ENCODE data around the gene H2AZ2.
"Not testable (repeated sequence)": the region's sequence is repeated elsewhere in the genome, so short reads cannot be mapped to it uniquely, and the experiment has no call there.

Gene H2AZ2

DNA sequence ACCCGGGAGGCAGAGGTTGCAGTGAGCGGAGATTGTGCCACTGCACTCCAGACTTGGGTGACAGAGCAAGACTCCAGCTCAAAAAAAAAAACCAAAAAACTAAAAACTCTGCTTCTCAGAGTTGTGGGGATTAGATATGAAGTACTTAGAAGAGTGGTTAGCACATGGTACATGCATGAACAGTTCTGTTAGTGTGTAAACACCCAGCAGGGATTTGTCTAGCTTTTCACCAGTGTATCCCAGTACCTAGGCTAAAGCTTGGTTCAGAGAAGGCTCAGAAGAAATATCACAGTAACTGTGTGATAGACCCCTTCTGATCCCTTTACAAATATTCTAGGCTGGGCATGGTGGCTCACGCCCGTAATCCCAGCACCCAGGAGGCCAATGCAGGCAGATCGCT, 41.9 kb downstream of the H2AZ2 start:
- Histone ChIP-seq H3K4me3 (ENCODE audit: low read depth, low read length) (no peak overlapping the region), H3K9ac (ENCODE audit: low read depth, low read length) (no peak overlapping the region), H3K4me1 (ENCODE audit: control insufficient read depth, insufficient read depth, low read length) (no peaks in the 10 kb centered on the region), H3K27me3 (ENCODE audit: control insufficient read depth, insufficient read depth, low read length) (no peaks in the 10 kb centered on the region), H3K36me3 (ENCODE audit: control insufficient read depth, insufficient read depth, low read length) (peaks cover 17% of the 10 kb centered on the region), H3K9me3 (ENCODE audit: control insufficient read depth, insufficient read depth, low read length) (no peaks in the 10 kb centered on the region)

DNA sequence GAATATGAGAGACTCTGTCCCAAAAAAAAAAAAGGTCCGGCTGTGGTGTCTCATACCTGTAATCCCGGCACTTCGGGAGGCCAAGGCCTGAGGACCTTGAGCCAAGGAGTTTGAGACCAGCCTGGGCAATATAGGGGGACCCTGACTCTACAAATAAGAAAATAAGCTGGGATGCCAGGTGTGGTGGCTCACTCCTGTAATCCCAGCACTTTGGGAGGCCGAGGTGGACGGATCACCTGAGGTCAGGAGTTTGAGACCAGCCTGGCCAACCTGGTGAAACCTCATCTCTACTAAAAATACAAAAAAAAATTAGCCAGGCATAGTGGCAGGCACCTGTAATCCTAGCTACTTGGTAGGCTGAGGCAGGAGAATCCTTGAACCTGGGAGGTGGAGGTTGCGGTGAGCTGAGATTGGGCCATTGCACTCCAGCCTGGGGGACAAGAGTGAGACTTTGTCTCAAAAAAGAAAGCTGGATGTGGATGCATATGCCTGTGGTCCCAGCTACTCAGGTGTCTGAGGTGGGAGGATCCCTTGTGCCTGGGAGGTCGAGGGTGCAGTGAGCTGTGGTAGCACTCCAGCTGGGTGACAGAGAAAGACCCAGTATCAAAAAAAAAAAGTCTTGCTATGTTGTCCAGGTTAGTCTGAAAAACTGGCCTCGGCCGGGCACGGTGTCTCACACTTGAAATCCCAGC, 43.9 kb downstream of the H2AZ2 start:
- not testable (repeated sequence) for H3K27me3 ChIP-seq (ENCODE audit: control insufficient read depth, insufficient read depth, low read length); H3K4me1 ChIP-seq (ENCODE audit: control insufficient read depth, insufficient read depth, low read length); H3K9ac ChIP-seq (ENCODE audit: low read depth, low read length); H3K9me3 ChIP-seq (ENCODE audit: control insufficient read depth, insufficient read depth, low read length); H3K4me3 ChIP-seq (ENCODE audit: low read depth, low read length)
- peaks cover 34% of the 10 kb centered on the region for H3K36me3 ChIP-seq (ENCODE audit: control insufficient read depth, insufficient read depth, low read length)

DNA sequence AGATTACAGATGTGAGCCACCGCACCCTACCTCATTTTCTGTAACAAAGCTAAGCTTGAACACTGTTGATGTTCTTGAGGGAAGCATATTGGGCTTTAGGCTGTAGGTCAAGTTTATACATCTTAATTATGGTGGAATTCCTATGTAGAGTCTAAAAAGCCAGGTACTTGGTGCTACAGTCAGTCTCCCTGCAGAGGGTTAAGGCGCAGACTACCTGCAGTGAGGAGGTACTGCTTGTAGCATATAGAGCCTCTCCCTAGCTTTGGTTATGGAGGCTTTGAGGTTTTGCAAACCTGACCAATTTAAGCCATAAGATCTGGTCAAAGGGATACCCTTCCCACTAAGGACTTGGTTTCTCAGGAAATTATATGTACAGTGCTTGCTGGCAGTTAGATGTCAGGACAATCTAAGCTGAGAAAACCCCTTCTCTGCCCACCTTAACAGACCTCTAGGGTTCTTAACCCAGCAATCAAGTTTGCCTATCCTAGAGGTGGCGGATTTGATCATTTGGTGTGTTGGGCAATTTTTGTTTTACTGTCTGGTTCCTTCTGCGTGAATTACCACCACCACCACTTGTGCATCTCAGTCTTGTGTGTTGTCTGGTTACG, 45.4 kb downstream of the H2AZ2 start:
- H3K9ac ChIP-seq (ENCODE audit: low read depth, low read length) = no peak overlapping the region
- no peaks in the 10 kb centered on the region for H3K9me3 ChIP-seq (ENCODE audit: control insufficient read depth, insufficient read depth, low read length)
- no peak overlapping the region for H3K4me3 ChIP-seq (ENCODE audit: low read depth, low read length)
- H3K27me3 ChIP-seq (ENCODE audit: control insufficient read depth, insufficient read depth, low read length) = no peaks in the 10 kb centered on the region
- H3K4me1 ChIP-seq (ENCODE audit: control insufficient read depth, insufficient read depth, low read length) = no peaks in the 10 kb centered on the region
- H3K36me3 ChIP-seq (ENCODE audit: control insufficient read depth, insufficient read depth, low read length) = peaks cover 40% of the 10 kb centered on the region

DNA sequence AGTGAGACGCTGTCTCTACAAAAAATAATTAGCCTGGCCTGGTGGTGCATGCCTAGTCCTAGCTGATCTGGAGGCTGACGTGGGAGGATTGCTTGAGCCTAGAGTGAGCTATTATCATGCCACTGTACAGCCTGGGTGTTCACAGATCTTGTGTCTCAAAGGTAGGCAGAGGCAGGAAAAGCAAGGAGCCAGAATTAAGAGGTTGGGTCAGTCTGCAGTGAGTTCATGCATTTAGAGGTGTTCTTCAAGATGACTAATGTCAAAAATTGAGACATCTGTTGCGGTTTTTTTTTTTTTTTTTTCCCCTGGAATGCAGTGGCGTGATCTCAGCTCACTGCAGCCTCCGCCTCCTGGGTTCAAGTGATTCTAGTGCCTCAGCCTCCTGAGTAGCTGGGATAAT, 46.0 kb downstream of the H2AZ2 start:
- Histone ChIP-seq H3K27me3 (ENCODE audit: control insufficient read depth, insufficient read depth, low read length) (no peaks in the 10 kb centered on the region), H3K9ac (ENCODE audit: low read depth, low read length) (no peak overlapping the region), H3K9me3 (ENCODE audit: control insufficient read depth, insufficient read depth, low read length) (no peaks in the 10 kb centered on the region), H3K36me3 (ENCODE audit: control insufficient read depth, insufficient read depth, low read length) (peaks cover 40% of the 10 kb centered on the region), H3K4me3 (ENCODE audit: low read depth, low read length) (no peak overlapping the region), H3K4me1 (ENCODE audit: control insufficient read depth, insufficient read depth, low read length) (no peaks in the 10 kb centered on the region)

DNA sequence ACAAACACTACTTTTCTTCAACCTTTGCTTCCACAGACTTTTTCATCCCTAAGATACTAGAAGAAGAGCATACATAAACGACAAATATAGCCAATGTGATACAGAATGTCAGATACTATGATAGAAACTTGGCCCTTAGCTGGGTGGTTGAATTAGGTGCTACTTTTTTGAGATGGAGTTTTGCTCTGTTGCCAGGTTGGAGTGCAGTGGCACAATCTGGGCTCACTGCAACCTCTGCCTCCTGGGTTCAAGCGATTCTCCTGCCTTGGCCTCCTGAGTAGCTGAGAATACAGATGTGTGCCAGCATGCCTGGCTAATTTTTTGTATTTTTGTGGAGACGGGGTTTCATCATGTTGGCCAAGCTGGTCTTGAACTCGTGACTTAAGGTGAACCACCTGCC, 47.9 kb downstream of the H2AZ2 start:
- H3K36me3 ChIP-seq (ENCODE audit: control insufficient read depth, insufficient read depth, low read length) = peaks cover 40% of the 10 kb centered on the region
- H3K4me3 ChIP-seq (ENCODE audit: low read depth, low read length) = no peak overlapping the region
- no peaks in the 10 kb centered on the region for H3K27me3 ChIP-seq (ENCODE audit: control insufficient read depth, insufficient read depth, low read length)
- H3K4me1 ChIP-seq (ENCODE audit: control insufficient read depth, insufficient read depth, low read length) = no peaks in the 10 kb centered on the region
- no peak overlapping the region for H3K9ac ChIP-seq (ENCODE audit: low read depth, low read length)
- no peaks in the 10 kb centered on the region for H3K9me3 ChIP-seq (ENCODE audit: control insufficient read depth, insufficient read depth, low read length)

DNA sequence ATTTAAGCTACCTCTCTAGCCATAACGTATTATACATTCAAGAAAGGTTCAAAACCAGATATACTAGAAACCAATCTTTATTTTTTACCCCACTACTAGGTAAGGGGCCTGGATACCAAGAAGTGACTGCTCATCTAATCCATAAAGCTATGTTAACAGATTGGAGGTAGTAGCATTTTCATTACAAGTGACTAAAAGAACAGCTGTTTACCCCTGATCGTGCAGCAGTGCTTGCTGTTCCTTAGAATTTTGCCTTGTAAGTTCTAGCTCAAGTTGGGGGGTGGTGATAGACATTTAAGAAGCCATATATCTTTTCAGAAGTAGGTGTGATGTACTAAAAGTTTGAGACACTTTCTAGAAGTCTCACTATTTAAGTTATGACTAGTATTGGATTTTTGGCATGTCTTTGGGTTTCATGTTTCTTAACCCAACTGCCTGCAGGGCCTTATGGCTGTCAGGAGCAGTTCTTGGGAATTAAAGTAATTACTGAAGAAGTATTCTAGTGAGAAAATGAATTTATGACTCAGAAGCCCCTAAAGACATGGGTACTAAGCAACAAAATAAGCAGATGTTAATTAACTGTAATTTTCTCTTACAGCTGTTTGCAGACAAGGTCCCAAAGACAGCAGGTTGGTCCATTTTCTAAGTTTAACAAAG, 49.1 kb downstream of the H2AZ2 start:
- Histone ChIP-seq H3K4me1 (ENCODE audit: control insufficient read depth, insufficient read depth, low read length) (no peaks in the 10 kb centered on the region), H3K9ac (ENCODE audit: low read depth, low read length) (peak overlapping the region; percentile 19), H3K4me3 (ENCODE audit: low read depth, low read length) (peak overlapping the region; percentile 79), H3K9me3 (ENCODE audit: control insufficient read depth, insufficient read depth, low read length) (no peaks in the 10 kb centered on the region), H3K27me3 (ENCODE audit: control insufficient read depth, insufficient read depth, low read length) (no peaks in the 10 kb centered on the region), H3K36me3 (ENCODE audit: control insufficient read depth, insufficient read depth, low read length) (peaks cover 40% of the 10 kb centered on the region)

DNA sequence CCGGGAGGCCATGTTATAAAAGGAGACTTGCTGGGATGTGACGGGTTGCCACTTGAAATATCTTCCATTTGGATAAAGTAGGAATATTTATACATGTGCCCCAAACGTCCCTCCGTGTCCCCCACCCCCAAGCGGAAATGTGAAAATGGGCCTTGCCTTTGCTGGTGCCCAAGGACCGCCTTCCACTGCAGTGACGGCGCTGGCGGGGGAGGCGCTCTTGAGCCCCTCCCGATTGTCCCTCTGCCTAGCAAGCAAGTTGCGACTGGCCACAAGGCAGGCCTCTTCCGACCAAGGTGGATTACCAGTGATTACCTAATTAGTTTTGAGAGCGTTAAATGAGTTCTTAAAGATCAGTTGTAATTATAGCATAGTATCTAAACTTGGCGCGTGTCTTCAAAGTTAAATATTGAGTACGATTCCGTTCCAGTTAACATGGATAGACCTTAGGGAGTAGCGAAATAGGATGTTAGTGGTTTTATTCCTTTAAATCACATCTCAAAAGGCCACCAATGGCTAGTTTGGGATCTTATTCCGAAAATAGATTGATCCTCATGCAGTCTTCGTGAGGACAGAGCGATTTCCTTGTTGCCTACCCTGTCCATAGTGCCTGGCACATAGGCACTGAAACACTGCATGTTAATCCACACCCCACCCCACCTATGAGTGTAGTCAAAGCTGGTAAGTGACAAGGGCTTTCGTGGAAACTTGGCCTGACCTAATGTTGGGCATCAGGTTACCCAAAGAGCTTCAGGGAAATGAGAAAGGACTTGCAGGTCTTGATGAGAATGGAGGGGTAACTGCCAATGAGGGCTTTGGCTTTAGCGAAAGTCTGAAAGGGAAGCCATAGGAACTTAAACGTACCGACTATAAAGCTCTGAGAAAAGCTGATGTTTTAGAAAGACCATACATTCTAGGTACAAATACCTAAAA, 50.3 kb downstream of the H2AZ2 start:
- Histone ChIP-seq H3K9ac (ENCODE audit: low read depth, low read length) (peak overlapping the region; percentile 98), H3K36me3 (ENCODE audit: control insufficient read depth, insufficient read depth, low read length) (peaks cover 34% of the 10 kb centered on the region), H3K4me3 (ENCODE audit: low read depth, low read length) (peak overlapping the region; percentile 79), H3K9me3 (ENCODE audit: control insufficient read depth, insufficient read depth, low read length) (no peaks in the 10 kb centered on the region), H3K27me3 (ENCODE audit: control insufficient read depth, insufficient read depth, low read length) (no peaks in the 10 kb centered on the region), H3K4me1 (ENCODE audit: control insufficient read depth, insufficient read depth, low read length) (no peaks in the 10 kb centered on the region)

DNA sequence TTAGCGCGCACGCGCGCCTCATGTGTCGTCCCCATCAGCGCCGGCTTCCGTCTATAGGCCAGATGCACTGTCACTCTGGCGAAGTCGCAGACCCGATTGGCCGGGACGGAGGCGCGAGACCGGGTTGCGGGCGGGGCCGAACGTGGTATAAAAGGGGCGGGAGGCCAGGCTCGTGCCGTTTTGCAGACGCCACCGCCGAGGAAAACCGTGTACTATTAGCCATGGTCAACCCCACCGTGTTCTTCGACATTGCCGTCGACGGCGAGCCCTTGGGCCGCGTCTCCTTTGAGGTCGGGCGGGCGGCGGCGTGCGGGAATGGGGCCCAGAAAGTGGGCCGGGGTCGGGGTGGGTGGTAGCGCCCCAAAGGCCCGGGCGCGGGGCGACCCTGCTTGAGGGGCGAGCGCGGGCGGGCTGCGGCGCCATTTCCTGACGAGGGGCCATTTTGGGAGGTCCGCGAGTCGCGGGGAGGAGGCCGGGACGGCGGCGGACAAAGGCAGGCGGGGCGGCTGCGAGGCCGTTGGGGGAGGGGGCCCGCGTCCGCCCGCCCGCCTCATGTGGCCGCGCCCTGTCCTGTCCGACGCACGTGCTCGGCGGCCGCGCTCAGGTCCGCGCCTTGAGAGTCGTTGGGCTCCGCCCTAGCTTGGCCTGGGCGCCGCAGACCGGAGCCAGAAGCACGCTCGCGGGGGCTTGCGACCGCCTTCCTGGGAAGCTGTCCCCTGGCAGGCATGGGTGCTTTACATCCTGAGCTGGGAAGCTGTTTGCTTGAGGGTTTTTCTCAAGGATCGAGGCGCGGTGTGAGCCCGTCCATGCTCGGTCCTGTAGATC, 51.2 kb downstream of the H2AZ2 start, which contains the start of gene PPIA:
Gene PPIA (plus strand): TSS at position 178 of the 825 bp plus-strand sequence. CDS start 44 bp downstream, at position 222.
- peak within 1 kb of the TSS; percentile 98 for H3K9ac ChIP-seq (ENCODE audit: low read depth, low read length)
- H3K4me3 ChIP-seq (ENCODE audit: low read depth, low read length) = peak within 1 kb of the TSS; percentile 84
- H3K4me1 ChIP-seq (ENCODE audit: control insufficient read depth, insufficient read depth, low read length) = no peaks in the 10 kb centered on the region
- peaks cover 26% of the 10 kb centered on the region for H3K36me3 ChIP-seq (ENCODE audit: control insufficient read depth, insufficient read depth, low read length)
- H3K9me3 ChIP-seq (ENCODE audit: control insufficient read depth, insufficient read depth, low read length) = no peaks in the 10 kb centered on the region
- H3K27me3 ChIP-seq (ENCODE audit: control insufficient read depth, insufficient read depth, low read length) = no peaks in the 10 kb centered on the region

DNA sequence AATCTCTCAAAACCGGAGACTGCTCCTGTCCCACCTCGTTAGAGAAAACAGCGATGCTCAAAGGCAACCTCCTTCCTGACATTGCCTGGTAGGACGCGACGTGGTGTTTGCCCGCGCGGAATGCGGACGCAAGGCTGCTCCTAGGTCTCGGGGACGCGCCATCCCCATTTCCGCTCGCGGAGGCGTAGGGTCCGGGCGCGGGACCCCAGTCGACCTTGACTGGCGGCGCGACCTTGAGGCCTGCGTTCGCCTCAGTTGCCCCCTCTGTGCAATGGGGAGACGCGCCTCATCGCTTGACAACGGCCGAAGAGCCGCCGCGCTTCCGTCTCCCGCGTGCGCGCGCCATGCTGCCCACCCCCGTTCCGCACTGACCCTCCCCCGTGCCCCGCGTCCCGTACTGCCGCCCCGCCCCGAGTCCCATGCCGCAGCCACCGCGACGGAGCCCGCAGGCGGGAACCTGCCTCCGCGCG, 51.8 kb downstream of the H2AZ2 start:
- peak overlapping the region; percentile 84 for H3K4me3 ChIP-seq (ENCODE audit: low read depth, low read length)
- H3K4me1 ChIP-seq (ENCODE audit: control insufficient read depth, insufficient read depth, low read length) = no peaks in the 10 kb centered on the region
- no peaks in the 10 kb centered on the region for H3K9me3 ChIP-seq (ENCODE audit: control insufficient read depth, insufficient read depth, low read length)
- H3K27me3 ChIP-seq (ENCODE audit: control insufficient read depth, insufficient read depth, low read length) = no peaks in the 10 kb centered on the region
- peaks cover 23% of the 10 kb centered on the region for H3K36me3 ChIP-seq (ENCODE audit: control insufficient read depth, insufficient read depth, low read length)
- H3K9ac ChIP-seq (ENCODE audit: low read depth, low read length) = peak overlapping the region; percentile 87

DNA sequence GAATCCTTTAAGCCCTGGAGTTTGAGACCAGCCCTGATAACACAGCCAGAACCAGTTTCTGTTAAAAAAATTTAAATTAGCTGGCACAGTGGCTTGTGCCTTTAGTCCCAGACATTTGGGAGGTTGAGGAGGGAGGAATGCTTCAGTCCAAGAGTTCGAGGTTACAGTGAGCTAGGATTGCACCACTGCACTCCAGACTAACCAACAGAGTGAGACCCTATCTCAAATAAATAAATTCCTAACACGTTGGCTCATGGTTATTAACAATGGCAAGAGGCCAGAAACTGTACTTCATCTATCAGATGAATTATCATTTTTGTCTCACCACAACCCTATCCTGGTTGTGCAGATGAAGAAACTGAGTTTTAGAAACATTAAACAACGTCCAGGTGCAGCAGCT, 53.6 kb downstream of the H2AZ2 start:
- Histone ChIP-seq H3K36me3 (ENCODE audit: control insufficient read depth, insufficient read depth, low read length) (peaks cover 10% of the 10 kb centered on the region), H3K4me1 (ENCODE audit: control insufficient read depth, insufficient read depth, low read length) (no peaks in the 10 kb centered on the region), H3K4me3 (ENCODE audit: low read depth, low read length) (no peak overlapping the region), H3K9me3 (ENCODE audit: control insufficient read depth, insufficient read depth, low read length) (no peaks in the 10 kb centered on the region), H3K9ac (ENCODE audit: low read depth, low read length) (no peak overlapping the region), H3K27me3 (ENCODE audit: control insufficient read depth, insufficient read depth, low read length) (no peaks in the 10 kb centered on the region)

DNA sequence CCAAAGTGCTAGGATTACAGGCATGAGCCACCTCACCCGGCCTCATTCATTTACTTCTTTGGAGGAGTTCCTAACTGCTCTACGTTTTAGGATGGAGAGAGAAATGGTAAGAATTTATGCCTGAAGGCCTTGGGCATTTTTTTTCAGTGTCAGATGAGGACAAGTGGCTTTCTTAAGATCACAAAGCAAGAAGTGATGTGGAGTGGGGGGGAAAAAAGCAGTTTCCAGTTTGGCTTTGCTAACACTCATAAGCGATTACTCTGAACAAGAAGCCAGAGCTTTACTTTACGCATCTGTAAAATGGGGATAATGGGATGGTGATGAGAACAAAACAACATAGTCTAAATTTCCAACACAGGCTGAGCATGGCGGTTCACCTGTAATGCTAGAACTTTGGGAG, 54.0 kb downstream of the H2AZ2 start:
- no peaks in the 10 kb centered on the region for H3K9me3 ChIP-seq (ENCODE audit: control insufficient read depth, insufficient read depth, low read length)
- H3K4me3 ChIP-seq (ENCODE audit: low read depth, low read length) = no peak overlapping the region
- H3K36me3 ChIP-seq (ENCODE audit: control insufficient read depth, insufficient read depth, low read length) = peaks cover 6% of the 10 kb centered on the region
- no peaks in the 10 kb centered on the region for H3K27me3 ChIP-seq (ENCODE audit: control insufficient read depth, insufficient read depth, low read length)
- H3K9ac ChIP-seq (ENCODE audit: low read depth, low read length) = no peak overlapping the region
- H3K4me1 ChIP-seq (ENCODE audit: control insufficient read depth, insufficient read depth, low read length) = no peaks in the 10 kb centered on the region

All from iPS-15b (cell line).